Measurements from ENCODE around the gene SSTR4. TPM values are rescaled to one million over a fixed set of nuclear protein-coding genes. Genes with fewer than 3 reads are reported as not detected.

Gene SSTR4
- total and polyA plus RNA-seq, 9 of the 15 experiments (the other 6 are each of a cell fraction or from before 2014, with no cell fraction given), result not detected

DNA sequence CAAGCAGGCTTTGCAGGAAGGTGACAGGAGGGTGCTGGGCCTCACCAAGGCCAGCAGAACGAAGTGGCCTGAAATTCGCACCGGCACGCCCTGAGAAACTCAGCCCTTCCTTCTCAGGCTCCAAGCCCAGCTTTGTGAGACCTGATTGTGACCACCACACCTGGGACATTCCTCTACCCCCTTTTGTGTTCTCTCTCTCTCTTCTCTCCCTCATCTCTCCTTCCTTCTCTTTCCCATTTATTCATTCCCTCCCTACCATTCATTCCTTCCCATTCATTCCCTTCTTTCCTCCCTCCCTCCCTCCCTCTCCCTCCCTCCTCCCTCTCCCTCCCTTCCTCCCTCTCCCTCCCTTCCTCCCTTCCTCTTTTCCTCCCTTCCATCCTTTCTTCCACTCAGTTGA lies 42.2 kb downstream of the SSTR4 start:
- in situ Hi-C loops (cut with MboI), result no loop called here
- H3K4me3 ChIP-seq, result no peak overlapping the region
- no peaks in the 10 kb centered on the region for H4K20me1 ChIP-seq (replicated peaks; ENCODE audit: control insufficient read depth, insufficient read depth, low read length)
- no peaks in the 10 kb centered on the region for H3K27me3 ChIP-seq (ENCODE audit: control insufficient read depth in 2 of 2, insufficient read depth in 2 of 2, low read length in 2 of 2)
- ChIA-PET CTCF (ENCODE audit: low intra/inter-chr PET ratio) (no interaction called here), POLR2A (no interaction called here)
- H3K27ac ChIP-seq (ENCODE audit: extremely low read depth, low read depth, low read length), result no peak overlapping the region
- intact Hi-C loops (cut with micrococcal nuclease), result no loop called here
- TF ChIP-seq MYNN (IDR thresholded peaks at IDR 0.05) (no peak), MYNN (CRISPR knock-in tag; IDR thresholded peaks at IDR 0.05) (no peak), NFXL1 (CRISPR knock-in tag; IDR thresholded peaks at IDR 0.05) (no peak), MCM7 (IDR thresholded peaks at IDR 0.05) (no peak), MYC (IDR thresholded peaks at IDR 0.05; ENCODE audit: low read depth, low read length) (no peak), MYC (CRISPR knock-in tag; IDR thresholded peaks at IDR 0.05; ENCODE audit: borderline replicate concordance, low read depth) (no peak), CCNT2 (IDR thresholded peaks at IDR 0.05; ENCODE audit: borderline replicate concordance, extremely low read depth, insufficient read length, low read depth, low read length) (no peak), BCL6 (CRISPR knock-in tag; IDR thresholded peaks at IDR 0.05) (no peak), NFRKB (IDR thresholded peaks at IDR 0.05; ENCODE audit: low read depth) (no peak)
- no peak overlapping the region for H3K4me2 ChIP-seq (ENCODE audit: insufficient read depth, low read length)
- no peaks in the 10 kb centered on the region for H3K36me3 ChIP-seq (ENCODE audit: control insufficient read depth, insufficient read depth, low read length)
- H2AFZ ChIP-seq (ENCODE audit: low read depth, low read length), result no peak overlapping the region; the same call in 1 of the 2 replicates
- WGBS (ENCODE audit: insufficient coverage, low coverage, missing lambda C conversion rate), result 55% methylated on average over 4 of the region's 4 CpGs
- H3K9ac ChIP-seq (ENCODE audit: insufficient read depth in 1 of 2, low read depth in 2 of 2, low read length in 2 of 2), result no peak overlapping the region; a peak in 1 of 4 replicates
- ATAC-seq (no peak), FAIRE-seq (no peak), DNase-seq (ENCODE audit: extremely low read depth in 1 of 4, low spot score in 3 of 4) (no peak)
- no peaks in the 10 kb centered on the region for H3K9me3 ChIP-seq (replicated peaks; ENCODE audit: control insufficient read depth, insufficient read depth, low read depth, low read length)
- H3K79me2 ChIP-seq (ENCODE audit: control insufficient read depth, insufficient read depth, low read length), result no peaks in the 10 kb centered on the region
- BruUV-seq (replicated peaks), result no TSS peak
- no peaks in the 10 kb centered on the region for H3K9me1 ChIP-seq (ENCODE audit: control insufficient read depth, insufficient read depth, low read length)
- peaks cover 2% of the 10 kb centered on the region in 2 experiments; a peak in 2 of 5 replicates for H3K4me1 ChIP-seq (replicated peaks in 1 of 2; ENCODE audit: control insufficient read depth in 2 of 2, insufficient read depth in 2 of 2, low read length in 2 of 2)
